Measurements from ENCODE around the gene CCDC85A.

DNA sequence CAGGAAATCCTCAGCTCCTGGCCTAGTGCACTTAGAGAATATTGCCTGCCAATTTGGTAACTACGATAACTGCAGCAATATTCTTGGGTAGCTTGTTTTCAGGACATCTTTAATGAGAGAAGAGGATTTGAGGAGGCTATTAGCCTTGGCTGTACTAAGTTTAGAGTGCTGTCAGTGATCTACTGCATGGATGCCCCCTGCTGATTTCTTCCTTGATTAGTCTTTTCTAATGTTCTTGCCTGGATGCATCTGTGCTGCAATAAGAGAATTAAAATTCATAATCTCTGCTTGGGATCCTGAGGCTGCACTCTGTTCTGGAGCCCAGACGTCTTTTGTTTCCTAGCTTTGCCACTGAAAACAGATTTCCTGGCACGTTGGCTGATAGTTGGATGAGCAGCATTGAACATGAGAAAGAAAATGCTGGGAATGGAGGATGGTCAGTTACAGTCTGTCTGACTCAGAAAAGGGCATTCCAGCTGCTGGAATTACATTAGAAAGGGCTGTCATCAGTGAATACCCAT is 115.4 kb downstream of the CCDC85A start:
- TF ChIP-seq, protein P1, sequence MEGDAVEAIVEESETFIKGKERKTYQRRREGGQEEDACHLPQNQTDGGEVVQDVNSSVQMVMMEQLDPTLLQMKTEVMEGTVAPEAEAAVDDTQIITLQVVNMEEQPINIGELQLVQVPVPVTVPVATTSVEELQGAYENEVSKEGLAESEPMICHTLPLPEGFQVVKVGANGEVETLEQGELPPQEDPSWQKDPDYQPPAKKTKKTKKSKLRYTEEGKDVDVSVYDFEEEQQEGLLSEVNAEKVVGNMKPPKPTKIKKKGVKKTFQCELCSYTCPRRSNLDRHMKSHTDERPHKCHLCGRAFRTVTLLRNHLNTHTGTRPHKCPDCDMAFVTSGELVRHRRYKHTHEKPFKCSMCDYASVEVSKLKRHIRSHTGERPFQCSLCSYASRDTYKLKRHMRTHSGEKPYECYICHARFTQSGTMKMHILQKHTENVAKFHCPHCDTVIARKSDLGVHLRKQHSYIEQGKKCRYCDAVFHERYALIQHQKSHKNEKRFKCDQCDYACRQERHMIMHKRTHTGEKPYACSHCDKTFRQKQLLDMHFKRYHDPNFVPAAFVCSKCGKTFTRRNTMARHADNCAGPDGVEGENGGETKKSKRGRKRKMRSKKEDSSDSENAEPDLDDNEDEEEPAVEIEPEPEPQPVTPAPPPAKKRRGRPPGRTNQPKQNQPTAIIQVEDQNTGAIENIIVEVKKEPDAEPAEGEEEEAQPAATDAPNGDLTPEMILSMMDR (IDR thresholded peaks at IDR 0.05) = no peak
- TF ChIP-seq POLR2AphosphoS5 (IDR thresholded peaks at IDR 0.05) = no peak
